GM21737 (cell line): Measurements from ENCODE around the gene TAS1R2.
"Not testable (repeated sequence)": the region's sequence is repeated elsewhere in the genome, so short reads cannot be mapped to it uniquely, and the experiment has no call there.

Experiments used
- ATAC-seq: cut with Tn5 transposase; IDR thresholded peaks from one replicate; pipeline ENCODE4 v1.9.1; 2021; ENCODE audit warnings: mild to moderate bottlenecking, moderate library complexity; ENCODE audit not compliant: unreplicated experiment

The TAS1R2 gene

GRCh38 chr1:18884419-18884717 is 24.9 kb upstream of the TAS1R2 start:
- ATAC-seq: no peak

- ATAC-seq: no peak
Observed at GRCh38 chr1:18883636-18884418, 24.4 kb upstream of the TAS1R2 start.

GRCh38 chr1:18883079-18883478 is 23.6 kb upstream of the TAS1R2 start:
- no peak for ATAC-seq

- ATAC-seq: no peak
Observed at GRCh38 chr1:18882486-18882885, 23.0 kb upstream of the TAS1R2 start.

GRCh38 chr1:18881642-18882431 is 22.4 kb upstream of the TAS1R2 start:
- no peak for ATAC-seq

- no peak for ATAC-seq
Observed at GRCh38 chr1:18881164-18881563, 21.7 kb upstream of the TAS1R2 start.

GRCh38 chr1:18880585-18880984 is 21.1 kb upstream of the TAS1R2 start:
- ATAC-seq: no peak

- no peak for ATAC-seq
Observed at GRCh38 chr1:18879791-18880309, 20.4 kb upstream of the TAS1R2 start.

GRCh38 chr1:18879215-18879790 is 19.8 kb upstream of the TAS1R2 start:
- ATAC-seq: no peak

GRCh38 chr1:18878538-18879214 is 19.2 kb upstream of the TAS1R2 start:
- ATAC-seq: no peak

GRCh38 chr1:18877282-18877681 is 17.8 kb upstream of the TAS1R2 start:
- no peak for ATAC-seq

- no peak for ATAC-seq
Observed at GRCh38 chr1:18876210-18876609, 16.8 kb upstream of the TAS1R2 start.

GRCh38 chr1:18875796-18876128 is 16.3 kb upstream of the TAS1R2 start:
- no peak for ATAC-seq

- no peak for ATAC-seq
Observed at GRCh38 chr1:18875107-18875795, 15.8 kb upstream of the TAS1R2 start.

GRCh38 chr1:18874600-18874999 is 15.1 kb upstream of the TAS1R2 start:
- ATAC-seq: no peak

- no peak for ATAC-seq
Observed at GRCh38 chr1:18874036-18874435, 14.6 kb upstream of the TAS1R2 start.

GRCh38 chr1:18872071-18872611 is 12.7 kb upstream of the TAS1R2 start:
- ATAC-seq: no peak

- no peak for ATAC-seq
Observed at GRCh38 chr1:18871401-18872070, 12.1 kb upstream of the TAS1R2 start.

- ATAC-seq: no peak
Observed at GRCh38 chr1:18870957-18871356, 11.5 kb upstream of the TAS1R2 start.

- ATAC-seq: not testable (repeated sequence)
Observed at GRCh38 chr1:18870595-18870865, 11.1 kb upstream of the TAS1R2 start.
